Hematopoietic multipotent progenitor cell treated with erythropoietin and hydrocortisone succinate and interleukin-3 and kit ligand, for 17 days (in vitro differentiated cells): Measurements from ENCODE around the gene TAS1R3.

ENCODE experiments used
- DNase-seq: peaks from one replicate; pipeline ENCODE4 v3.0.0-alpha.2; 2015; ENCODE audit warnings: low spot score

TAS1R3 gene

DNA sequence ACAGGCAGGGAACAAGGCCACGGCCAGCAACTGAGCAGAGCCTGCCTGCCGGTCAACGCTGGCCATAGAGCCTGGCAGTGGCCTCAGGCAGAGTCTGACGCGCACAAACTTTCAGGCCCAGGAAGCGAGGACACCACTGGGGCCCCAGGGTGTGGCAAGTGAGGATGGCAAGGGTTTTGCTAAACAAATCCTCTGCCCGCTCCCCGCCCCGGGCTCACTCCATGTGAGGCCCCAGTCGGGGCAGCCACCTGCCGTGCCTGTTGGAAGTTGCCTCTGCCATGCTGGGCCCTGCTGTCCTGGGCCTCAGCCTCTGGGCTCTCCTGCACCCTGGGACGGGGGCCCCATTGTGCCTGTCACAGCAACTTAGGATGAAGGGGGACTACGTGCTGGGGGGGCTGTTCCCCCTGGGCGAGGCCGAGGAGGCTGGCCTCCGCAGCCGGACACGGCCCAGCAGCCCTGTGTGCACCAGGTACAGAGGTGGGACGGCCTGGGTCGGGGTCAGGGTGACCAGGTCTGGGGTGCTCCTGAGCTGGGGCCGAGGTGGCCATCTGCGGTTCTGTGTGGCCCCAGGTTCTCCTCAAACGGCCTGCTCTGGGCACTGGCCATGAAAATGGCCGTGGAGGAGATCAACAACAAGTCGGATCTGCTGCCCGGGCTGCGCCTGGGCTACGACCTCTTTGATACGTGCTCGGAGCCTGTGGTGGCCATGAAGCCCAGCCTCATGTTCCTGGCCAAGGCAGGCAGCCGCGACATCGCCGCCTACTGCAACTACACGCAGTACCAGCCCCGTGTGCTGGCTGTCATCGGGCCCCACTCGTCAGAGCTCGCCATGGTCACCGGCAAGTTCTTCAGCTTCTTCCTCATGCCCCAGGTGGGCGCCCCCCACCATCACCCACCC is at the start of gene TAS1R3:
Gene TAS1R3, plus strand, starts transcription at position 213 of the 898 bp plus-strand sequence. Its CDS starts 66 bp downstream, at position 279.
- DNase-seq: no peak

DNA sequence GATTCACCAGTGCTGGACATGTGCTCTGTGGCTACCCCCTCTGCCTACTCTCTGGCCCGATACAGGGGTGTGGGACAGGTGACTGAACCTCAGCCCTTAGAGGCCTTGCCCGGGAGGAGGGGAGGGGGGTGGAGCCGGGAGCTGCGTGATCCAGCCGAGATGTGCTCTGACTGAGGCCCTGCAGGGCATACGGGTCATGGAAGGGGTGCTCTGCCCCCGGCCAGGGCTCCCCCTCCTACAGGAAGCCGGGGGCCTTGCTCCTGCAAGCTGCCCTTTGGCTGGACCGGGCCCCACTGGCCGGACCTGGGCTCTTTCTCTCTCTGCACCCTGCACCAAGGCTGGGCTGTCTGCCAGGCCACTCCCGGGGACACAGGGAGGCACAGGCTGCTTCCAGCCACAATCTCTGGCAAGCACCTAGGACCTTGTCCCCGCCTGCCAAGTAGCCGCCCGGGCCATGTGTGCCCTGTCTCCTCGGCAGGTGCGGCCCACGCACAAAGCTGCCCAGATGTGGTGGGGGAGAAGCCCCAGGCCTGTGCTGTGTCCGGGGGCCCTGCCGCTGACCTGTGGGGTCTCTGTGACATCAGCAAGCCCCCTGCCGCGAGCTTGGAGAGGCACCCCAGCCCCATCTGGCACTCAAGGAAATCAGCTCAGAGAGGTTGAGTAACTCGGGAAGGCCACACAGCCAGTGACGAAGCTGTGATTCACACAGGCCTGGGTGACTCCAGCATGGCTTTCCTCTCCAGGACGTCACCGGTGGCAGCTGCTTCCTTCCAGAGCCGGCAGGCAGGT is 49.4 kb upstream of the TAS1R3 start:
- no peak for DNase-seq

DNA sequence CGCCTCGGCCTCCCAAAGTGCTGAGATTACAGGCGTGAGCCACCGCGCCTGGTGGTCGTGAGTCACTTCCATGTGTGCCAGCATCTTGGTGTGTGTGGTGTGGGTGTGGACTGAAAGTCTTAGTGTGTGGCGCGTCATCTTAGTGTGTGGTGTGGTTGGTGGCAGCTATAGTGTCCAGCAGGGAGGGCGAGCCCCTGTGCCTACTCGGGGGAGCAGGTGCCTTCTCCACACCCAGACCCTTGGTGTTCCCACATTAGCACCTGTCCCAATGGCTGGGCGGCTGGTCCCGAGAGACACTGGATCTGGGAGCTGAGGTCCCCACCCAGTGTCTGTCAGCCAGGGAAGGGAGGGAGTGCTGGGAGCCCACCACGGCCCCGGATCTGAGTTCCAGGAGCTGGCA is 48.1 kb upstream of the TAS1R3 start:
- DNase-seq: no peak

DNA sequence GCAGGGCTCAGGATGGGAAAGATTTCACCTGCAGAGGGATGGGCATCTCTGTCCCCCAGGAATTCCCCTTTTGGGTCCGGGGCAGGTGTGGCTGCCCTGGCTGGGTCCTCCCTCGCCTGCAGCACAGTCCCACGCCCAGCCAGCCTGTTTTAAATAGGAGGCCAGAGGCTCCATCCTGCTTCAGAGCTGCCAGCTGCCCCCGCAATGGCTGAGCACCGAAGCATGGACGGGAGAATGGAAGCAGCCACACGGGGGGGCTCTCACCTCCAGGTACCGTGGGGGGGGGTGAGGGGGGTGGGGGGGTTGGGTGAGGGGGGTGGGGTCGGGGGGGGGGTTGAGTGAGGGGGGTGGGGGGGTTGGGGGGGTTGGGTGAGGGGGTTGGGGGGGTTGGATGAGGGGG is 47.3 kb upstream of the TAS1R3 start:
- DNase-seq: no peak

DNA sequence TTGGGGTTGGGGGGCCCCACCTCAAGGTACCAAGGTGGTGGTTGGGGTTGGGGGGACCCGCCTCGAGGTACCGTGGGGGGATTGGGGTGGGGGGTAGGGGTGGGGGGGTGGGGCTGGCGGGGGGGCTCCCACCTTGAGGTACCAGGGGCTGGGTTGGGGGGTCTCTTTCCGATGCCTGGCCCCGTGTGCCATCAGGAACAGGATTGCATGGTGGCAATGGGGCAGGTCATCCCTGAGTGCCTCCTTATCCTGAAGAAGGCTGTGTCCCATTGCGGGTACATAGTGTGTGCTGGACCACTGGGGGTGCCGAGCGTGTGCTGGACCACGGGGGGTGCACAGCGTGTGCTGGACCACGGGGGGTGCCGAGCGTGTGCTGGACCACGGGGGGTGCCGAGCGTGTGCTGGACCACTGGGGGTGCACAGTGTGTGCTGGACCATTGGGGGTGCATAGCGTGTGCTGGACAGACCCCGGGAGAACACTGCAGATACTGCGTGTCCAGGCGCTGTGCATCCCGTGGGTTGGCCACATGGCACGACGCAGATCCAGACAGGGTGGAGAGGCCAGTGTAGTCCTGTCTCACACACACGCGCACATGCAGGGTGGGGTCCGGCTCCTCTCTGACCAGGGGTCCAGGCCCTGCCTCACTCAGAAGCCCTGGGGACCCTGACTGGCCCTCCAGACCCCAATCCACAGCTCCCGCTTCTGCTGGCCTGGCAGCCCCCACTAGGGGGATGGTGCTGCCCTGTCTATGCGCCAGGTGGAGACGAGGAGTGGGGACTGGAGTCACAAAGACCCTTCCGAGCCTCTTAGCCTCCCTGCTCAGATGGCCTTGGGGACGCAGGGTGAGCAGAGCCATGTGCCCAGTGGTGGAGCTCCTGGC is 46.6 kb upstream of the TAS1R3 start:
- no peak for DNase-seq

DNA sequence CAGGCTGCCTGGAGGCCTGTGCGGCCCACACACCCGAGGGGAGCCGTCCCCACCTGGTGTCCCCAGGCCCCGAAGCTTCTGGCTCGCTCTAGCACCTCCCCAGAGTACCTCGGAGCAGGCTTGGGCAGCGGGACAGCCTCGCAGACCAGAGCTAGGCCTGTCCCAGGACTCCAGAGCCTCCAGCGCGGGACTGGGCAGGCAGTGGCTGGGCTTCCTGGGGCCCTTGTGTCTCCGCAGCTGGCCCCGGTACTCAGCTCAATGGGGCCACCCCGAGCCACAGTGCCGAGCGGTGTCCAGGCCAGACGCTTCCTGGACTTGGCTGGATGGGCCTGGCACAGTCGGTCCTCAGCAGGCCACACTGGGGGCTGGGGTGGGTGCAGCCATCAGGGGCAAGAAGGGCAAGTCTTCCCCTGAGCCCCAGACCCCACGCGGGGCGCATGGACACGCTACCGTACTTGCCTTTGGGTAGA is 45.9 kb upstream of the TAS1R3 start:
- no peak for DNase-seq

DNA sequence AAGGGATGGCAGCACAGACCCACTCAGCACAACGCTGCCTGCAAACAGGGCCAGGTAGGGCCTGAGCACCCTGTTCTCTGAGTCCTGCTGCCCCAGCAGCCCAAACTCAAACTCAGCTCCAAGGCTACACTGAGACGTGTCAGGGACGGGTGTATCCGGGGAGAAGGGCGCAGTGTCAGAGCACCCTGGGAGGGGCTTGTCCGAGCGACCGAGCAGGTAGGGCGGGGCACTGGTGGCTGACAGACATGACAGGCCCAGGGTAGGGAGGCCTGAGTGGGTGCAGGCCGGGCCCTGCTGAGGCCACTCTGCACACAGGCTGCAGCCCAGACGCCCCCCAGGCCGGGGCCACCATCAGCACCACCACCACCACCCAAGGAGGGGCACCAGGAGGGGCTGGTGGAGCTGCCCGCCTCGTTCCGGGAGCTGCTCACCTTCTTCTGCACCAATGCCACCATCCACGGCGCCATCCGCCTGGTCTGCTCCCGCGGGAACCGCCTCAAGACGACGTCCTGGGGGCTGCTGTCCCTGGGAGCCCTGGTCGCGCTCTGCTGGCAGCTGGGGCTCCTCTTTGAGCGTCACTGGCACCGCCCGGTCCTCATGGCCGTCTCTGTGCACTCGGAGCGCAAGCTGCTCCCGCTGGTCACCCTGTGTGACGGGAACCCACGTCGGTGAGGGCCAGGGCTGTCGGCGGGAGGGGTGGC is 45.3 kb upstream of the TAS1R3 start:
- DNase-seq: no peak

DNA sequence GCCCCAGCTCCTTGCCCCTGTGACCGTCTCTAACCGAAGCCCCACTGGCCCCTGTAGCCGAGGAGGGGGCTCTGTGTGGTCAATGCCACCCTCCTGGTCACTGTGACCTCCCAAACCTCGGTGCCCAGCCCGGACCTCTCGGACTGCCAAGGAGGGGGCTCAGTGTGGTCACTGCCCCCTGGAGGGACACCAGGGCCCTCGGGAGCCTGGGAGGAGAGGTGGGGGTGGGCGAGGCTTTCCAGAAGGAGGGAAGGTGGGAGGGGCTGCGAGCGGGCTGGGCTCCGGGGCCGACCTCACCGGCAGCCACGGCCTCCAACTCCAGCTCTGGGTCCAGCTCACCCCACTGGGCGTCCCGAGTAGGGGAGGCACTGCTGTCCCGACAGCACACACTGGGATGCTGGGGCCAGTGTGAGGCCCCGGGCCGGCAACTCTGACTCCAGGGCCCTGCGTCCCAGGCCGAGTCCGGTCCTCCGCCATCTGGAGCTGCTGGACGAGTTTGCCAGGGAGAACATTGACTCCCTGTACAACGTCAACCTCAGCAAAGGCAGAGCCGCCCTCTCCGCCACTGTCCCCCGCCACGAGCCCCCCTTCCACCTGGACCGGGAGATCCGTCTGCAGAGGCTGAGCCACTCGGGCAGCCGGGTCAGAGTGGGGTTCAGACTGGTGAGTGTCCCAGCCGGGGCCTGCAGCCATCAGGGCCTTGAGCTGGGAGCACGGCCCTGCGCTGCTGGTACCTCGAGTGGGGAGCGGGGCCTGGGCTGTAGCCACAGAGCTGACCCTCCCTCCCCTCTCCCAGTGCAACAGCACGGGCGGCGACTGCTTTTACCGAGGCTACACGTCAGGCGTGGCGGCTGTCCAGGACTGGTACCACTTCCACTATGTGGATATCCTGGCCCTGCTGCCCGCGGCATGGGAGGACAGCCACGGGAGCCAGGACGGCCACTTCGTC is 44.5 kb upstream of the TAS1R3 start:
- DNase-seq: no peak

DNA sequence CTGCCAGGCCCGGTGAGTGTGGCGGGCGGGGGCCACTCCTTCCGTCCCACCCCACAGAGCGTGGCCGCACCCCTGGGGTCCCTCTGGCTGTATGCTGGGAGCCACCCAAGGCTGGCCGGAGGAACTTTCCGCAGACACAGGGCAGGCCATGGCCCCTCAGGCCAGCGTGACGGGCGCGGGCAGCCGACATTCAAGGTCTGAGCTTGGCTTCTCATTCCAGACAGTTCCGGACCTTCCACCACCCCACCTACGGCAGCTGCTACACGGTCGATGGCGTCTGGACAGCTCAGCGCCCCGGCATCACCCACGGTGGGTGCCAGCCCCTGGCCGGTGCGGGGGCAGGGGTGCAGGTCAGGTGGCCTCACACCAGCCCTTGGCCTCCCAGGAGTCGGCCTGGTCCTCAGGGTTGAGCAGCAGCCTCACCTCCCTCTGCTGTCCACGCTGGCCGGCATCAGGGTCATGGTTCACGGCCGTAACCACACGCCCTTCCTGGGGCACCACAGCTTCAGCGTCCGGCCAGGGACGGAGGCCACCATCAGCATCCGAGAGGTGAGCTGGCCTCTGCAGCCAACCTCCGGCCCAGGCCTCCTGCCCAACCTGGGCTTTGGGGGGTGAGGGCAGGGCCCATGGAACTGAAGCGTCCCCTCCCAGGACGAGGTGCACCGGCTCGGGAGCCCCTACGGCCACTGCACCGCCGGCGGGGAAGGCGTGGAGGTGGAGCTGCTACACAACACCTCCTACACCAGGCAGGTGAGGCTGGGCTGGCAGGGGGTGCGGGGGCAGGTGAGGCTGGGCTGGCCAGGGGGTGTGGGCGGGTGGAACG is 43.6 kb upstream of the TAS1R3 start:
- DNase-seq: no peak

DNA sequence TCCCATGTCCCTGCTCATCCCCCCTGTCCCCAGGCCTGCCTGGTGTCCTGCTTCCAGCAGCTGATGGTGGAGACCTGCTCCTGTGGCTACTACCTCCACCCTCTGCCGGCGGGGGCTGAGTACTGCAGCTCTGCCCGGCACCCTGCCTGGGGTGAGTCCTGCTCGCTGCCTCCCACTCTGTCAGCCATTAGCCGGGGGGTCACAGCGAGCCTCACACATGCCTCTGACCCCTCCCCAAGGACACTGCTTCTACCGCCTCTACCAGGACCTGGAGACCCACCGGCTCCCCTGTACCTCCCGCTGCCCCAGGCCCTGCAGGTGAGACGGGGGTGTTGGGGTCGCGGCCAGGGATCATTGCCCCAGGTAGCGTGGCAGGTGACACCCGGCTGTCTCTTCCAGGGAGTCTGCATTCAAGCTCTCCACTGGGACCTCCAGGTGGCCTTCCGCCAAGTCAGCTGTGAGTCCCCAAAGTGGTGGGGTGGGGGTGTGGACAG is 40.8 kb upstream of the TAS1R3 start:
- DNase-seq: peak; percentile 17

DNA sequence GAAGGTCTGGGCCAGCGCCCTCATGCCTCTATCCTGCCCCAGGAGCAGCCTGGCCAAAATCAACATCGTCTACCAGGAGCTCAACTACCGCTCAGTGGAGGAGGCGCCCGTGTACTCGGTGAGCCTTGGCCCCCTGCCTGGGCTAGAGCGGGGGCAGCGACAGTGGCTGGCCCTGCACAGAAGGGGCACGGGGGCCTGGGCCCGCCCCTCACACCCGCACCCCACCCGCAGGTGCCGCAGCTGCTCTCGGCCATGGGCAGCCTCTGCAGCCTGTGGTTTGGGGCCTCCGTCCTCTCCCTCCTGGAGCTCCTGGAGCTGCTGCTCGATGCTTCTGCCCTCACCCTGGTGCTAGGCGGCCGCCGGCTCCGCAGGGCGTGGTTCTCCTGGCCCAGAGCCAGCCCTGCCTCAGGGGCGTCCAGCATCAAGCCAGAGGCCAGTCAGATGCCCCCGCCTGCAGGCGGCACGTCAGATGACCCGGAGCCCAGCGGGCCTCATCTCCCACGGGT is 40.0 kb upstream of the TAS1R3 start:
- no peak for DNase-seq

DNA sequence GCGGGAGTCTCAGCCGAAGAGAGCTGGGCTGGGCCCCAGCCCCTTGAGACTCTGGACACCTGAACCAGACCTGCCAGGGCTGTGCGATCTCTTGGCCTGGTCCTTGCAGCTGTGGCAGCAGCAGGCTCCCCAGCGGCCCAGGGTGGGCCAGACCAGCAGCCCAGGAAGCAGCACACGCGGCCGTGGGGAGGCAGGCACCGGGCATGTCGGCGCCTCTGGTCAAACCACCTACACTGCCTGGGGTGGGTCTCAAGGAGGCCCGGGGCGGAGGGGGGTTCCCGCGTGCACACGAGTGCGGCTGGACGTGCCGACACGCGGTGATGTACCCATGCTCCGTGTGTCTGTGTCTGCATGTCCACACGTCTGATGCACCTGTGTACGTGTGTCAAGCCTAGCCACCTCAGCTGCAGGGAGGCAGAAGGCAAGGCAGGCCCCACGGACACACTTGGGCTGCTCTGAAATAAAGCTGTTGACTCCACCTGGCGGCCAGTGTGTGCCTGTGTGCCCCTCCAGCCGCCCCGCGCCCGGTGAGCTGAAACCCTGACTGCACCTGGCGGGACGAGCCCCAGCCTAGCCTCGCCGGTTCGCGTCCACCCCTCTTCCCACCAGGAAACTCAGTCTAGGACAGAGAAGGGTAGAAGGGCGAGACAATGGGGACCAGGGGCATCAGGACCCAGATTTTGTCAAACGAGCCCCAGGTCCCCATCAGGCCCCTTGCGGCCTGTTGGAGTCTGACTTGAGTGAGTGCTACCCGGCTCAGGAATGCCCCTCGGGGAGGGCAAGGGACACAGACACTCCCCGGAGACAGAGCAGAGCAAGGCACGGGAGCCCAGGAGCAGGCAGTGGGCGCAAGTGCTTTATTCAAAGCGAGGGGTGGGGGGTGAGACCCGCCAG is 39.3 kb upstream of the TAS1R3 start:
- DNase-seq: peak; percentile 44

DNA sequence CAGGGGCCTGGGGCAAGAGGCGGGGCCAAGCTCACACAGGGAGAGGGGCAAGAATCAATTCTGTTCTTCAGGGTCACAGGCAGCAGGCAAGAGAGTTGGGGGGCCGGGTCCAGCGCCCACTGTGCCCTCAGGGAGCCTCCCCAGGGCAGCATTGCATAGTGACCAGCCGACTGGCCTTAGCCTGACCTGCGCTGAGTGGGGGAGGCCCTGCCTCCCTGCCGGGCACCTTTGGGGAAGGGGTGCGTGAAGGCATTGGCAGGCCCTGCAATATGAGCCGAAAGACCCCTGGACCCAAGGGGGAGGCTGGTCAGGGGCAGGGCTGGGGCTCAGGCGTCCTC is 38.7 kb upstream of the TAS1R3 start:
- DNase-seq: no peak

DNA sequence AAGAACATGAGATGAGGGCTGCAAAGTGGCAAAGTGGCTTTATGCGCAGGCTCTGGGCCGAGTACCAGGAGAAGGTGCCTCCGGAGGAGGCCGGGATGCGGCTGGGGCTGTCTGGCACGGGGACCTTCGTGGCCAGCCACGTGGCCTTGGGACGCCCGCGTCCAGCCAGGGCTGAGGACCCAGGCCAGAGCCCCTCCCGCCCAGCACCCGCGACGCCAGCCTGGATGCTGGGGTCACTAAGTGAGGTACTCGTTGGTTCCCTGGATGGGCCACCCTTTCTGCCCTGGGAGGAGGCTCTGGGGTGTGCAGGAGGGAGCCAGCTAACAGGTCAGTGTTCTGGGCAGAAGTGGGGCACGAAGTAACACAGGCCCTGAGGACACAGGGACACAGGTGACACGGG is 38.2 kb upstream of the TAS1R3 start:
- DNase-seq: no peak

DNA sequence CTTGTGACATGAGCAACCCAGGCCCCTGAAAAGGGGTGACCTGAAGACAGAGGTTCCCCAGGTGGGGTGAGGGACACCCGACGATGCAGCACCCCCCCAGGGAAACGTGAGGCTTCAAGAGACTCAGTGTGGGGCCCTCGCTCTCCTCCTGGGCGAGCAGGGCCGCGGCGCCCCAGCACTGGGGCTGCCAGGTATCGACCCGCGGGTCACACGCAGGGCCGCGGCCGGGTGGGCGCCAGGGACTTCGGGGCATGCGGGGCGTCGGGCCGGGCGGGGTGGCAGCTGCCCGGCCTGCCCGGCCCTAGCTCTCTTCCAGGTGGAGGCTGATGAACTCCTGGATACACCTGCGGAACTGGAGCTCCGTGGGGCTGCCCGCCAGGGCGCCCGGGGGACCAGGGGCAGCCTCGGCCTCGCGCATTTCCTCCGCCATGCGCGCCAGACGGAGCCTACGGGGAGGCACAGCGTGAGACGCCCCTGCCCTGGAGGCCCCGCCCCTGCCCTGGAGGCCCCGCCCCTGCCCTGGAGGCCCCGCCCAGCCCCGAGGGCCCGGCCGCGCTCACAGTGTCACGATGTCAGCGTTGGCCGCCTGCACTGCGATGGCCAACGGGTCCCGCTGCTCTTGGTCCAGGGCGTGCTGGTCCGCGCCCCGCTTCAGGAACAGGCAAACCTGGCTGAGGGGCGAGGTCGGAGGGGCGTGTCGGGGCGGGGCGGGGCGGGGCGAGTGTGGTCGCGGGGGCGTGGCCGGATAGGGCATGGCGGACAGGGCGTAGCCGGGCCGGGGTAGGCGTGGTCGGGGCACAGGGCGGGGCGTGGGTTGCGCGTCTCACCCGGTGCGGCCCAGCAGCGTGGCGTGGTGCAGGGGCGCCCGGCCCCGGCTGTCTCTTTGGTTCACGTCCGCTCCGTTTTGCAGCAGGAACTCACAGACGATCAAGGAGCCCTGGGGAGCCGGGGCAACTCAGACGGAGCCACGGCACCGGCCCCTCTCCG is 37.5 kb upstream of the TAS1R3 start:
- DNase-seq: no peak

DNA sequence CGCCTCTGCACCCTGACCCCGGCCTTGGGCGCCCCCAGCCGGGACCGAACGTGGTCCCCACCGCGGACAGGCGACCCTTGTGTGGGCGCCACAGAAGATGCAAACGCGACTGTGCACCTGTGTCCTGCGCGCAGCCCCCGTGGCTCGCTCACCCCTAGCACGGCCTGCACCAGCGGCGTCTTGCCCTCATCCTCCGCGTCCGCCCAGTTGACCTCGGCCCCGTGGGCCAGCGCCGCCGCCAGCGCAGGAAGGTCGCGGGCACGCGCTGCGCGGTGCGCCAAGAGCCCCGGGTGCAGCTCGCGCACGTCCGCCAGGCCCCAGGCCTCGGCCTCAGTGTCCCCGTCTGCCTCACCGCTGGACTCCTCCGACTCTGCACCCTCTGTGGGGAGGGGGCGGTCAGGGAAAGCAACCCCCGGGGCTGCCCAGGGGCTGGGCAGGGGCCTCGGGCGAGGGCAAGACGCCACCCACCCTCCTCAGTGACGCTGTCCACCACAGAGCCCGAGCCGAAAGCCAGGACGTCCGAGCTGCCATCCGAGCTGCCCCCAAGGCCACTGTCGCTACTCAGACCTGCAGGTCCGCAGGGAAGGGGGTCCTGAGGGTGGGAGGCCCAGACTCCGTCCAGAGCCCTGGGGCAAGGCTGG is 36.7 kb upstream of the TAS1R3 start:
- DNase-seq: no peak
